ENCODE data around the gene POLD1. TPM values are rescaled to one million over a fixed set of nuclear protein-coding genes. Genes with fewer than 3 reads are reported as not detected.

The POLD1 gene
- total and polyA plus RNA-seq, 2 of the 13 experiments (the other 11 are each of a cell fraction or from before 2014, with no cell fraction given): 17.4 to 54.0 TPM

DNA sequence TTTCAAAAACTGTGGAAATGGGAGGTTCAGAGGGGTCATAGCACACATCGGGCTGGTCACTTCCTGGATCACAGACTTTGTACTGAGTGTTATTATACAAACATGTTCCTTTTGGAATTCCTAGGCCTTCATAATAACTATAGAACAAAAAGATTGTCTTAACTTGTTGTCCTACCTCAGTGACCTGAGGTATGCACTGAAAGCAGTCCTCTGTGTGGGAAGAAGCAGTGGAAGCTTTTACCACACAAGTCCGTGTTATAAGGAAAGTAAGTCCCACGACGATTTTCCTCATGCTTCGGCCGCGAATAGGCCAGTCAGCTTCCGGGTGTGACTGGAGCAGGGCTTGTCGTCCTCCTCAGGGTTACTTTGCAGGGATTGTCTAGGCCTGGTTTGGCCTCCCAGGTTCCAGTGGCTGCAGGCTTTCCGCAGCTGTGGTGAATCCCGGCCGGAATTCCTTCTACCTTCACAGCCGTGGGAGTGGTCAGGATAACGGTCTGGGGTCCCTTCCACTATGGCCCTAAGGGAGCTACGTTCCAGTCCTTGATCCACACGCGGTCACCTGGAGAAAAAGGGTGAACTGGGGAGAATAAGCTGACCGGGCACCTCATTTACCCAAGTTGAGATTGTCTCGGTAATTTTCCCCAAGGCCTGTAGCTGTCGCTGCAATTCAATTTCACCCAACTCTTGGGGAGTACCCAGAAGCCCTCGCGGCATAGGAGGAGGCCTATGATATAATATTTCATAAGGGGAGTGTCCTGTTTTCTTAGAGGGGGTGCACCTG, 34.7 kb upstream of the POLD1 start (continued):
- TF ChIP-seq REST (IDR thresholded peaks at IDR 0.05; ENCODE audit: borderline replicate concordance in 1 of 2, low read depth in 1 of 2, low read length in 2 of 2) (no peak), CCAR2 (optimal IDR thresholded peaks at IDR 0.05; ENCODE audit: low read depth, low read length) (no peak), ZFAT (CRISPR knock-in tag; conservative IDR thresholded peaks at IDR 0.05) (no peak), RXRA (CRISPR knock-in tag; IDR thresholded peaks at IDR 0.05) (no peak), ZNF34 (CRISPR knock-in tag; IDR thresholded peaks at IDR 0.05; ENCODE audit: borderline replicate concordance) (no peak), KLF16 (CRISPR knock-in tag; IDR thresholded peaks at IDR 0.05) (no peak), ZBTB25 (CRISPR knock-in tag; IDR thresholded peaks at IDR 0.05) (no peak), PITX1 (CRISPR knock-in tag; IDR thresholded peaks at IDR 0.05) (peak; percentile 14; the same call in 1 of the 2 replicates), ZNF607 (CRISPR knock-in tag; IDR thresholded peaks at IDR 0.05; ENCODE audit: borderline replicate concordance) (no peak), ZNF7 (CRISPR knock-in tag; IDR thresholded peaks at IDR 0.05) (no peak), ZBTB33 (CRISPR knock-in tag; IDR thresholded peaks at IDR 0.05) (peak; percentile 10; the same call in 1 of the 2 replicates), ZFP37 (CRISPR knock-in tag; IDR thresholded peaks at IDR 0.05; ENCODE audit: borderline replicate concordance) (no peak), HIC2 (CRISPR knock-in tag; IDR thresholded peaks at IDR 0.05; ENCODE audit: low read depth) (no peak), ZMYM2 (CRISPR knock-in tag; IDR thresholded peaks at IDR 0.05) (no peak)
- TF ChIP-seq, protein P1, sequence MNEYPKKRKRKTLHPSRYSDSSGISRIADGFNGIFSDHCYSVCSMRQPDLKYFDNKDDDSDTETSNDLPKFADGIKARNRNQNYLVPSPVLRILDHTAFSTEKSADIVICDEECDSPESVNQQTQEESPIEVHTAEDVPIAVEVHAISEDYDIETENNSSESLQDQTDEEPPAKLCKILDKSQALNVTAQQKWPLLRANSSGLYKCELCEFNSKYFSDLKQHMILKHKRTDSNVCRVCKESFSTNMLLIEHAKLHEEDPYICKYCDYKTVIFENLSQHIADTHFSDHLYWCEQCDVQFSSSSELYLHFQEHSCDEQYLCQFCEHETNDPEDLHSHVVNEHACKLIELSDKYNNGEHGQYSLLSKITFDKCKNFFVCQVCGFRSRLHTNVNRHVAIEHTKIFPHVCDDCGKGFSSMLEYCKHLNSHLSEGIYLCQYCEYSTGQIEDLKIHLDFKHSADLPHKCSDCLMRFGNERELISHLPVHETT (CRISPR knock-in tag; conservative IDR thresholded peaks at IDR 0.05): no peak
- TF ChIP-seq, protein P2, sequence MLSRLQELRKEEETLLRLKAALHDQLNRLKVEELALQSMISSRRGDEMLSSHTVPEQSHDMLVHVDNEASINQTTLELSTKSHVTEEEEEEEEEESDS (CRISPR knock-in tag; IDR thresholded peaks at IDR 0.05; ENCODE audit: borderline replicate concordance): no peak
- TF ChIP-seq, protein P3, sequence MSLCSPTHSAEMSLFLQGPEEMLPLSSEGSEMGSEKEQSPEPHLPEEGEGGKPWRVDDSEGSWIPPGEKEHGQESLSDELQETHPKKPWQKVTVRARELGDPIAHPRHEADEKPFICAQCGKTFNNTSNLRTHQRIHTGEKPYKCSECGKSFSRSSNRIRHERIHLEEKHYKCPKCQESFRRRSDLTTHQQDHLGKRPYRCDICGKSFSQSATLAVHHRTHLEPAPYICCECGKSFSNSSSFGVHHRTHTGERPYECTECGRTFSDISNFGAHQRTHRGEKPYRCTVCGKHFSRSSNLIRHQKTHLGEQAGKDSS (CRISPR knock-in tag; IDR thresholded peaks at IDR 0.05; ENCODE audit: borderline replicate concordance, low read depth): no peak

Data from HepG2 (cell line).